GM10248 (cell line): Measurements from ENCODE around the gene TBCEL.

Experiments used
- CTCF ChIA-PET: fragments of 300-600 bp; sonication (Branson Sonifier 250); formaldehyde crosslinking; extraction: SDS; loops from one replicate; lab custom pipeline; 2021; ENCODE audit warnings: antibody characterized with exemption; lab: Yijun Ruan, JAX
- POLR2A ChIA-PET: fragments of 350-650 bp; sonication (Branson Sonifier 250); formaldehyde crosslinking; extraction: SDS; loops from one replicate; lab custom pipeline; 2020; ENCODE audit warnings: antibody characterized with exemption; lab: Yijun Ruan, JAX
- DNase-seq: peaks from one replicate; pipeline ENCODE4 v3.0.0; 2012; ENCODE audit errors: extremely low spot score
- CTCF ChIP-seq: IDR thresholded peaks from 2 replicates; pipeline ENCODE4 v1.5.1; 2012; ENCODE audit warnings: mild to moderate bottlenecking, low read depth; ENCODE audit errors: extremely low read depth, missing control alignments, control extremely low read depth

TBCEL gene

DNA sequence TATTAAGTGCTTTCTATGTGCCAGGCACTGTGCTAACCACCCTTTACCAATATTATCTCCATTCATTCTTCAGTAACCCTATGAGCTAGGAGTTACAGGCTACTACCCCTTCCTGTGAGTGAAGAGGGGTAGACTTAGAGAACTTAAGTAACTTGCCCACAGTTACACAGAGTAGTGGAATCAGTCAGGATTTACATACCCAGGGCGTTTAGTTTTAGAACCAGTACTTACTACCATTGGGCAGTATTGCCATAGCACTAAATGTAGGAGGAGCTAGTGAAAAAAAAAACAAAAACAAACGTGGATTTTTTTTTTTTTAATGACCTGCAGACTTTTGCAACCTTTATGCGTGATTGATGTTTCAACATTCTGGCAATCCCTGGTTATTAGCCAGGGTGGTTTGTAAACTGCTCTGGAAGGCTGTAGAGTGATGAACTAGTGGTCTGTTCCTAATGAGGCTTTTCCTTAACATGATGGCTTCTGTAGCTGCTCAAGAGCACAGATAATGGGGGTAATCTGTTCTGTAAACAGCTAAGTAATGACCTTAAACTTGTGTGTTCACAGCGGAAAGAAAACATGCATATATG lies 11.4 kb downstream of the TBCEL start:
- TF ChIP-seq CTCF, result no peak
- no peak for DNase-seq
- POLR2A ChIA-PET, result no interaction called here
- CTCF ChIA-PET, result interaction anchor here (0.9 to 1.8 kb wide), 8 partner anchors 8 to 32 kb away, joined by 3 to 7 read pairs (median 4); partner anchors contain the start of gene TBCEL

- ChIA-PET CTCF (interaction anchor here (1.4 to 1.8 kb wide), 5 partner anchors 8 to 31 kb away, joined by 3 to 5 read pairs (median 4); no protein-coding TSS in a partner anchor), POLR2A (no interaction called here)
- no peak for TF ChIP-seq CTCF
- no peak for DNase-seq
Measured at GRCh38 chr11:121035780-121036179, 11.9 kb downstream of the TBCEL start.

GRCh38 chr11:121037016-121037415 lies 13.1 kb downstream of the TBCEL start:
- TF ChIP-seq CTCF, result no peak
- DNase-seq, result no peak
- POLR2A ChIA-PET, result no interaction called here
- CTCF ChIA-PET, result interaction anchor here (1.1 to 2.2 kb wide), 6 partner anchors 11 to 21 kb away, joined by 3 to 7 read pairs (median 4); no protein-coding TSS in a partner anchor

DNA sequence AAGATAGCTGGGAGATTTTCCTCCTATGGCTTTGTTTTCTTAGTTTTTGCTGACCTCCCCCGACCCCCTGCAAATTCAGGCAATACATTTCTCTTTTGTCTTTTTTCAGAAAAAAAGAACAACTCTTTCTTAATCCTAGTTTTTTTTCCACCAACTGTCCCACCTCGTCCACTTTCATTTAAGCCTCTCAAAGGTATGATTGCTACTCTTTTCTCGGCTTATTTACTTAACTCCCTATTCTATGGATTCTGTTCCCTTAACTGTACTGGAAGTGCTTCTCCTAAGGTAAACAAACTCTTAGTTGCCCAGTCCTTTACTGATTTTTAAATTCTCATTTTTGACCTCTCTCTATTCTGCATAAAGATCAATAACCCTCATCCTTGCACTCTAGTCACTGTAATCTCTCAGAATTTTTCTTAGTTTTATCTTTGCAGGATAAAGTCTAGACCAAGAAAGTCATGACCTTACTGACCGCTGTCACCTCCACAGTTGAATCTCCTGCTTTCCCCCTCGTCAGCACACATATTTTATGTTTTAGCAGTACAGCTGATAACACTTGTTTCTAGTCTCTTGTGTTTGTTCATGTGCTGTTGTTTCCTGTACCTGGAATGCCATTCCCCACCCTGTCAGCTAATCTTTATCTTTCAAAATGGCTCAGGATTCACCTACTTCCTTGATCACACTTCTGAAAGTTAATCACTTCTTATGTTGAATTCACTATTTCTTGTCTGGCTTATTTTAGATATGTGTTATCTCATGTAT lies 14.9 kb downstream of the TBCEL start:
- POLR2A ChIA-PET, result no interaction called here
- CTCF ChIA-PET, result interaction anchor here (0.8 to 2.2 kb wide), 5 partner anchors 9 to 24 kb away, joined by 3 to 7 read pairs (median 3); no protein-coding TSS in a partner anchor
- TF ChIP-seq CTCF, result no peak
- no peak for DNase-seq

DNA sequence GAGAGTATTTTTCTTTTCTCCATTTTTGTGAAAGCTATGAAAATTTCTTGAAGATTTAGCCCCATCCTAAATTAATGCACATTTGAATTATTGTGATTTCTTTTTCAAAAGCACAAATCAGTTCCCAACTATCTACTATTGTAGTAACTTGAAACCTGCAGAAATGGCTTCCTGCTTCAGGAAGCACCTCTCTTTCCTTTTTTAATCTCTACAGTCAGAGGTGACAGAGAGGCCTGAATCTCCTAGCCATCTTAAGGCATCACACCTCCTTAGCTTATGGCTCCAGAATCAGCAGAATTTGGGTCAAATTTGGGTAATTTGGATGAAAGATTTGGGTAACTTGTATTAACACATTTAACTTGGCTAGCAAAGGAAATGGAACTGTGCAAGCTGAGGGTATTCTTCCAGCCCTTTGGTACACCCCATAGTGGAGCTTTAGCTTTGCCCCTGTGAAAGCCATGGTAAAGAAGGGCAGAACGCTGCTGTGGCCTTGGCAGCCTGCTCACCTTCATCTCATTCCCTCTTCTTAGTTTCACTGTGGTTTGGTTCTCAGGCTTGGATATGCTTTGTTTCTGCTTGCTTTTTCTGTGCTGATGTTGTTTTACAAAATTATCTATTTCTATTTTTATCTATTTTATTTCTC lies 16.2 kb downstream of the TBCEL start:
- POLR2A ChIA-PET, result no interaction called here
- TF ChIP-seq CTCF, result no peak
- no peak for DNase-seq
- CTCF ChIA-PET, result interaction anchor here (0.8 to 1.4 kb wide), 2 partner anchors 10 kb away, joined by 3 to 4 read pairs; no protein-coding TSS in a partner anchor

DNA sequence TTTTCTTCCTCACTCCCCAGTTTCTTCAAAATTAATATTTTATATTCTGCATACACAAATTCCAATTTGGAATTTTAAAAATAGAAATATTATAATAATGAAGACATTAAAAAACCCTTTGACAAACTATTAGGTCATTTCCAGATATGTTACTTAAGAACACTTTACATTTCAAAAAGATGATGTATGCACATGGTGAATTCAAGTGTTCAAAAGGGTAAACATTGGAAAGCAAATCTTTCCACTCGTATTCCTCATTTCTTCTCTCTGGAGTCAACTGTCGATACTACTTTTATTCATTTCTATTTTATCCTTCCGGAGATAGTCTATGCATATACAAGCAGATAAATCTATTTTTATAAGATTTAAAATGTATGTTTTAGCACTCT lies 16.7 kb downstream of the TBCEL start:
- CTCF ChIA-PET, result interaction anchor here (2.3 kb wide), 1 partner anchor 12 kb away, joined by 10 read pairs; no protein-coding TSS in a partner anchor
- POLR2A ChIA-PET, result no interaction called here
- DNase-seq, result no peak
- no peak for TF ChIP-seq CTCF
